Heart left ventricle (tissue), 16 donors: Measurements from ENCODE around the gene TDRD10. TPM values are rescaled to one million over a fixed set of nuclear protein-coding genes. Genes with fewer than 3 reads are reported as not detected.
A peak's percentile ranks its signal among the peaks of the same experiment; 100 is the strongest.
"Not testable (repeated sequence)": the region's sequence is repeated elsewhere in the genome, so short reads cannot be mapped to it uniquely, and the experiment has no call there.

Experiments used
- ATAC-seq, 4 donors: fragments of 200-7000 bp; cut with Tn5 transposase; one replicate each; pipeline ENCODE4 v1.9.1; 2020 to 2022; ENCODE audit warnings: moderate library complexity in 4 of 4, mild to moderate bottlenecking in 3 of 4, moderate number of reproducible peaks in 1 of 4
- DNase-seq, 5 donors: peaks; one replicate each; pipeline ENCODE4 v3.0.0-alpha.2; 2020
- H3K27ac ChIP-seq, 12 donors: fragments of 200-600 bp; sonication (generic) in 4 of 12; one replicate each; pipeline versions ENCODE4 v1.5.0 to v1.8.0; 2016 to 2022; ENCODE audit warnings: mild to moderate bottlenecking in 2 of 12
- H3K27me3 ChIP-seq, 9 donors: fragments of 200-600 bp; sonication (generic) in 2 of 9; one replicate each; pipeline versions ENCODE4 v1.5.1 to v1.8.0; 2016 to 2022; ENCODE audit warnings: mild to moderate bottlenecking in 3 of 9
- H3K36me3 ChIP-seq, 9 donors: fragments of 200-600 bp; sonication (generic) in 2 of 9; one replicate each; pipeline versions ENCODE4 v1.5.0 to v1.8.0; 2018 to 2022; ENCODE audit warnings: mild to moderate bottlenecking in 2 of 9
- H3K4me1 ChIP-seq, 12 donors: fragments of 200-600 bp; sonication (generic) in 4 of 12; one replicate each; pipeline versions ENCODE4 v1.5.0 to v1.8.0; 2016 to 2022; ENCODE audit warnings: mild to moderate bottlenecking in 3 of 12
- H3K4me3 ChIP-seq, 12 donors: fragments of 200-600 bp; sonication (generic) in 4 of 12; one replicate each; pipeline versions ENCODE4 v1.5.0 to v1.8.0; 2017 to 2022; ENCODE audit warnings: mild to moderate bottlenecking in 9 of 12, moderate library complexity in 4 of 12
- H3K9me3 ChIP-seq, 12 donors: fragments of 200-600 bp; sonication (generic) in 4 of 12; one replicate each; pipeline versions ENCODE4 v1.5.0 to v1.8.0; 2016 to 2022; ENCODE audit warnings: mild to moderate bottlenecking in 1 of 12
- CTCF ChIP-seq, 12 donors: fragments of 200-600 bp; sonication (generic) in 4 of 12; IDR thresholded peaks; one replicate each; pipeline versions ENCODE4 v1.5.0 to v1.8.0; 2018 to 2022; ENCODE audit warnings: antibody characterized with exemption in 12 of 12, mild to moderate bottlenecking in 5 of 12
- POLR2A ChIP-seq, 2 donors: fragments of 450-650 bp; IDR thresholded peaks; one replicate each; pipeline ENCODE4 v1.6.1; 2017; ENCODE audit warnings: antibody characterized with exemption in 2 of 2, mild to moderate bottlenecking in 2 of 2, moderate library complexity in 2 of 2
- WGBS, 4 donors: extraction: QIAGEN DNeasy Blood & Tissue Kit in 2 of 4; methylation state at CpG; one replicate each; pipeline versions ENCODE4 v1.1.5 to v1.1.7; 2013 to 2018; 5-methylcytosine and 5-hydroxymethylcytosine counted together
- intact Hi-C, 10 donors: fragments of 100-400 bp; cut with DNase I; formaldehyde crosslinking; loops; one replicate each; pipeline versions ENCODE4 v1.11.1 to v1.14.2; 2022
- polyA plus RNA-seq, 2 donors: library from polyadenylated mRNA; stranded (reverse); fragments of 200-250 nt; gene quantifications; one replicate each; pipeline ENCODE4 v1.2.3, GENCODE V29; 2013
- total RNA-seq, 9 donors: library from RNA; depleted of rRNA in 2 of 9; stranded (reverse); fragments of >200 nt in 2 of 9; fragmentation: NEBNext Ultra II Directional in 3 of 9; extraction: Animal tissue kit (Norgen Biotek cat#: 25700) in 3 of 9; gene quantifications; one replicate each; pipeline versions ENCODE4 v1.1.0 to v1.2.4, GENCODE V29; 2016 to 2023
- donor health status: ischemic (EF 13 %, LVEDD 7.1; RV severe dilation, severe dysfunction).
- donor health status: healthy with polysubstance abuse.
- donor health status: DM: no; HTN: yes; CAD: no.
- donor health status: DM: no; HTN: no; CAD: no.
- donor health status: ischemic (EF 25% LVEDD 6.9; RV normal size, moderate dysfunction).
- donor health status: ischemic (EF 25% LVEDD 5.7; RV mildly dilated, moderate dysfunction).
- donor health status: healthy.
- donor health status: DM: yes; HTN: yes; CAD: no.
- donor health status: ischemic (EF 35%, LVEDD 5.7; RV mildly dilated, moderate dysfunction).
- donor health status: nonischemic (EF 11% LVEDD 7.7; RV severe dilation, severe dysfunction).
- donor health status: DM: yes; HTN: yes; CAD: no.
- donor health status: PGD.
- donor health status: ischemic (EF 29% LVEDD 5.4; RV normal size, mild dysfunction).
- donor health status: nonischemic (EF 23%, LVEDD 6.1; RV moderate dilation, normal function).

The TDRD10 gene
- total and polyA plus RNA-seq, 11 donors = 0.71 to 3.4 (median 1.9) TPM

DNA sequence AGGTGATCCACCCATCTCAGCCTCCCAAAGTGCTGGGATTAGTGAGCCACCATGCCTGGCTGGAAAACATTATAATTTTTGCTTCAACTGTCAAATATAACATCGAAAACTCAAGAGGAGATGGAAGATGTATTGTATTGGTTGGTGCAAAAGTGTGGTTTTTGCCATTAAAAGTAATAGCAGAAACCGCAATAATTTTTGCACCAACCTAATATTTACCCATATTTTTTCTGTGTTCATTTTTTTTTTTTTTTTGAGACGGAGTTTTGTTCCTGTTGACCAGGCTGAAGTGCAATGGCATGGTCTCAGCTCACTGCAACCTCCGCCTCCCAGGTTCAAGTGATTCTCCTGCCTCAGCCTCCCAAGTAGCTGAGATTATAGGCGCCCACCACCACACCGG lies 27.3 kb downstream of the TDRD10 start:
- intact Hi-C loops = no loop called here
- Histone ChIP-seq H3K27ac (no peak overlapping the region), H3K36me3 (no peaks in the 10 kb centered on the region), H3K4me3 (no peak overlapping the region), H3K9me3 (no peaks in the 10 kb centered on the region), H3K27me3 (no peaks in the 10 kb centered on the region), H3K4me1 (no peaks in the 10 kb centered on the region)
- TF ChIP-seq CTCF (IDR thresholded peaks at IDR 0.05) (no peak), POLR2A (IDR thresholded peaks at IDR 0.05) (no peak)
- no peak for ATAC-seq
- WGBS, 4 donors = 94 to 96% (median 95%) methylated on average over 6 of the region's 6 CpGs
- DNase-seq = no peak

DNA sequence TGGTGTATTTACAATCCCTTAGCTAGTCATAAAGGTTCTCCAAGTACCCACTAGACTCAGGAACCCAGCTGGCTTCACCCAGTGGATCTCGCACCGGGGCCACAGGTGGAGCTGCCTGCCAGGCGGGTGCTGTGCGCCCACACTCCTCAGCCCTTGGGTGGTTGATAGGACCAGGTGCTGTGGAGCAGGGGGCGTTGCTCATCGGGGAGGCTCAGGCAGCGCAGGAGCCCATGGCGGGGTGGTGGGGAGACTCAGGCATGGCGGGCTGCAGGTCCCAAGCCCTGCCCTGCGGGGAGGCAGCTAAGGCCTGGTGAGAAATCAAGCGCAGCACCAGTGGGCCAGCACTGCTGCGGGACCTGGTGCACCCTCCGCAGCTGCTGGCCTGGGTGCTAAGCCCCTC lies 29.9 kb downstream of the TDRD10 start:
- WGBS, 4 donors = 97 to 100% (median 98%) methylated on average over 1 to 13 of the region's 13 CpGs
- intact Hi-C loops = not testable (repeated sequence)

GRCh38 chr1:154533952-154534844 lies 32.2 kb downstream of the TDRD10 start:
- DNase-seq (no peak), ATAC-seq (no peak)
- H3K9me3 ChIP-seq = no peaks in the 10 kb centered on the region
- H3K36me3 ChIP-seq = no peaks in the 10 kb centered on the region
- no peak overlapping the region for H3K4me3 ChIP-seq
- no peaks in the 10 kb centered on the region for H3K27me3 ChIP-seq
- no peak overlapping the region for H3K27ac ChIP-seq
- no peaks in the 10 kb centered on the region for H3K4me1 ChIP-seq
- TF ChIP-seq CTCF (IDR thresholded peaks at IDR 0.05) (peak in 9 of 12 donors; percentile 12 to 46 (median 29)), POLR2A (IDR thresholded peaks at IDR 0.05) (no peak)
- WGBS, 4 donors = 66 to 73% (median 68%) methylated on average over 11 of the region's 11 CpGs
- intact Hi-C loops = no loop called here

More for the DNA sequence above, 29.9 kb downstream of the TDRD10 start:
- DNase-seq, H3K4me3 ChIP-seq, H3K4me1 ChIP-seq, H3K27ac ChIP-seq, H3K9me3 ChIP-seq, H3K27me3 ChIP-seq, H3K36me3 ChIP-seq, ATAC-seq: not testable (repeated sequence)

- peak in 1 of 4 donors; percentile 67 for ATAC-seq
- DNase-seq = no peak
Measured at GRCh38 chr1:154536570-154536969, 34.6 kb downstream of the TDRD10 start.

More at GRCh38 chr1:154536570-154536969, 34.6 kb downstream of the TDRD10 start:
- Histone ChIP-seq H3K27me3 (no peaks in the 10 kb centered on the region), H3K36me3 (no peaks in the 10 kb centered on the region), H3K9me3 (no peaks in the 10 kb centered on the region), H3K4me1 (no peaks in the 10 kb centered on the region), H3K27ac (no peak overlapping the region), H3K4me3 (no peak overlapping the region)
- 62 to 66% (median 64%) methylated on average over 7 of the region's 7 CpGs for WGBS, 4 donors
- intact Hi-C loops = no loop called here
- TF ChIP-seq CTCF (IDR thresholded peaks at IDR 0.05) (no peak), POLR2A (IDR thresholded peaks at IDR 0.05) (no peak)
